OCI-LY7 (cell line): ENCODE data around the gene TJP2. TPM values are rescaled to one million over a fixed set of nuclear protein-coding genes. Genes with fewer than 3 reads are reported as not detected.

ENCODE experiments used
- BruUV-seq: library from RNA; stranded (reverse); fragments of 400-500 nt; replicated peaks from 2 replicates; lab custom pipeline; 2021; lab: Mats Ljungman, UMichigan
- CTCF ChIA-PET: fragments of 300-600 bp; sonication (Branson Sonifier 250); formaldehyde crosslinking; loops from one replicate; lab custom pipeline; 2022; ENCODE audit warnings: antibody characterized with exemption; ENCODE audit not compliant: unreplicated experiment; lab: Charles Lee
- POLR2A ChIA-PET: fragments of 300-600 bp; sonication (Branson Sonifier 250); formaldehyde crosslinking; loops from one replicate; lab custom pipeline; 2022; ENCODE audit warnings: antibody characterized with exemption; lab: Charles Lee
- DNase-seq: peaks from one replicate; pipeline ENCODE4 v3.0.0-alpha.2; 2015; ENCODE audit warnings: low spot score
- H2AFZ ChIP-seq: fragments of 200-600 bp; sonication (generic), shearing (Covaris generic); 2 replicates; pipeline ENCODE4 v1.6.1; 2014; ENCODE audit warnings: mild to moderate bottlenecking, antibody characterized with exemption, low read length, moderate library complexity
- H3K27ac ChIP-seq: fragments of 200-600 bp; sonication (generic); 2 replicates; pipeline ENCODE4 v1.5.1; 2014; ENCODE audit warnings: mixed run types, low read depth, mild to moderate bottlenecking, moderate library complexity, low read length, inconsistent platforms; ENCODE audit not compliant: poor library complexity, severe bottlenecking
- H3K36me3 ChIP-seq: fragments of 200-600 bp; sonication (generic); 2 replicates; pipeline ENCODE4 v1.6.1; 2014; ENCODE audit warnings: mild to moderate bottlenecking, antibody characterized with exemption, low read length, moderate library complexity, mixed read lengths; ENCODE audit not compliant: insufficient read depth
- H3K4me1 ChIP-seq: fragments of 200-600 bp; sonication (generic); 2 replicates; pipeline ENCODE4 v1.5.1; 2014; ENCODE audit warnings: mild to moderate bottlenecking, low read length; ENCODE audit not compliant: insufficient read depth, poor library complexity, severe bottlenecking
- H3K4me2 ChIP-seq: fragments of 200-600 bp; sonication (generic); 2 replicates; pipeline ENCODE4 v1.6.1; 2014; ENCODE audit warnings: mild to moderate bottlenecking, low read length
- H3K4me3 ChIP-seq: fragments of 200-600 bp; sonication (generic); 2 replicates; pipeline ENCODE4 v1.5.1; 2014; ENCODE audit warnings: mild to moderate bottlenecking, low read depth, low read length; ENCODE audit not compliant: poor library complexity, severe bottlenecking
- H3K79me2 ChIP-seq: fragments of 200-600 bp; sonication (generic); 2 replicates; pipeline ENCODE4 v1.6.1; 2016; ENCODE audit warnings: low read depth, mild to moderate bottlenecking, low read length, moderate library complexity, mixed read lengths; ENCODE audit not compliant: insufficient read depth
- H3K9me2 ChIP-seq: fragments of 200-600 bp; sonication (generic); 2 replicates; pipeline ENCODE4 v1.6.1; 2016; ENCODE audit warnings: mild to moderate bottlenecking, low read length, mixed read lengths; ENCODE audit not compliant: insufficient read depth
- H3K9me3 ChIP-seq: fragments of 200-600 bp; sonication (generic); 2 replicates; pipeline ENCODE4 v1.6.1; 2014; ENCODE audit warnings: mild to moderate bottlenecking, mixed run types, low read length, mixed read lengths
- H4K20me1 ChIP-seq: fragments of 200-600 bp; sonication (generic); 2 replicates; pipeline ENCODE4 v1.6.1; 2014; ENCODE audit warnings: mild to moderate bottlenecking, antibody characterized with exemption, low read length, moderate library complexity, mixed read lengths; ENCODE audit not compliant: insufficient read depth
- EZH2phosphoT487 ChIP-seq: fragments of 200-600 bp; sonication (generic); IDR thresholded peaks from 2 replicates; pipeline ENCODE4 v1.6.1; 2018; ENCODE audit warnings: low read depth, borderline replicate concordance, mild to moderate bottlenecking, mixed run types, antibody characterized with exemption, low read length, moderate library complexity, mixed read lengths
- intact Hi-C: fragments of 100-400 bp; cut with micrococcal nuclease; formaldehyde crosslinking; loops from one replicate; pipeline ENCODE4 v1.10.0; 2022; ENCODE audit not compliant: unreplicated experiment
- total RNA-seq, 2 experiments: library from RNA; depleted of rRNA in 1 of 2; stranded (reverse); fragments of >200 nt in 1 of 2; shearing (Covaris generic) in 1 of 2; gene quantifications; 2 replicates each; pipeline ENCODE4 v1.2.3, GENCODE V29; 2014 to 2022
- TF ChIP-seq, protein P1 (sequence below): fragments of 200-600 bp; sonication (generic); conservative IDR thresholded peaks from 2 replicates; pipeline ENCODE4 v1.5.1; 2014; ENCODE audit warnings: mild to moderate bottlenecking, antibody characterized with exemption, low read length, moderate library complexity, mixed read lengths

The TJP2 gene
- total RNA-seq, 2 experiments from 2014 or later, result 15.1 to 18.0 TPM

DNA sequence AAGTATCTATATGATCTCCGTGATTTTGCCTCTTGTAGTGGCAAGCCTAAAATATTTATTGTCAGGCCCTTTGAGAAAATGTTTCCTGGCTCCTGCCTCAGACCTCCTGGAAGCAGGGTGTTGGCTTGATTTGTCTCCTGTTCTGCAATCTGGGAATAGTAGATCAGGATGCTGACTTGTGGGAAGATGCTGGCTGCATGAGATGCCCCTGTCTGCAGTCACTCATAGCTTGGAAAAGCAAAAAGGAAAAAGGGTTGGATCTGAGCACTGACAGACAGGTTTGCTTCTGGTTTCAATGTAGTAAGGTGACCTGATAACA is 16.7 kb downstream of the TJP2 start:
- no TSS peak for BruUV-seq
- Histone ChIP-seq H3K4me3 (peak overlapping the region; percentile 56), H3K79me2 (no peaks in the 10 kb centered on the region), H4K20me1 (no peaks in the 10 kb centered on the region), H3K4me2 (peak overlapping the region; percentile 81), H3K9me3 (no peaks in the 10 kb centered on the region), H3K36me3 (no peaks in the 10 kb centered on the region), H3K27ac (peak overlapping the region; percentile 66), H3K4me1 (peaks cover 56% of the 10 kb centered on the region), H2AFZ (peak overlapping the region; percentile 75), H3K9me2 (no peaks in the 10 kb centered on the region)
- TF ChIP-seq, protein P1, sequence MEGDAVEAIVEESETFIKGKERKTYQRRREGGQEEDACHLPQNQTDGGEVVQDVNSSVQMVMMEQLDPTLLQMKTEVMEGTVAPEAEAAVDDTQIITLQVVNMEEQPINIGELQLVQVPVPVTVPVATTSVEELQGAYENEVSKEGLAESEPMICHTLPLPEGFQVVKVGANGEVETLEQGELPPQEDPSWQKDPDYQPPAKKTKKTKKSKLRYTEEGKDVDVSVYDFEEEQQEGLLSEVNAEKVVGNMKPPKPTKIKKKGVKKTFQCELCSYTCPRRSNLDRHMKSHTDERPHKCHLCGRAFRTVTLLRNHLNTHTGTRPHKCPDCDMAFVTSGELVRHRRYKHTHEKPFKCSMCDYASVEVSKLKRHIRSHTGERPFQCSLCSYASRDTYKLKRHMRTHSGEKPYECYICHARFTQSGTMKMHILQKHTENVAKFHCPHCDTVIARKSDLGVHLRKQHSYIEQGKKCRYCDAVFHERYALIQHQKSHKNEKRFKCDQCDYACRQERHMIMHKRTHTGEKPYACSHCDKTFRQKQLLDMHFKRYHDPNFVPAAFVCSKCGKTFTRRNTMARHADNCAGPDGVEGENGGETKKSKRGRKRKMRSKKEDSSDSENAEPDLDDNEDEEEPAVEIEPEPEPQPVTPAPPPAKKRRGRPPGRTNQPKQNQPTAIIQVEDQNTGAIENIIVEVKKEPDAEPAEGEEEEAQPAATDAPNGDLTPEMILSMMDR, result no peak
- TF ChIP-seq EZH2phosphoT487, result no peak
- ChIA-PET CTCF (interaction anchor here (1.0 kb wide), 1 partner anchor 16 kb away, joined by 3 read pairs; no protein-coding TSS in a partner anchor), POLR2A (interaction anchor here (1.0 to 2.2 kb wide), 6 partner anchors 11 to 155 kb away, joined by 3 to 6 read pairs (median 4); partner anchors contain the start of gene FXN)
- intact Hi-C loops, result loop anchor here (5.0 kb wide), 2 partner anchors 69 to 154 kb away; partner anchors contain the start of gene FXN
- no peak for DNase-seq

DNA sequence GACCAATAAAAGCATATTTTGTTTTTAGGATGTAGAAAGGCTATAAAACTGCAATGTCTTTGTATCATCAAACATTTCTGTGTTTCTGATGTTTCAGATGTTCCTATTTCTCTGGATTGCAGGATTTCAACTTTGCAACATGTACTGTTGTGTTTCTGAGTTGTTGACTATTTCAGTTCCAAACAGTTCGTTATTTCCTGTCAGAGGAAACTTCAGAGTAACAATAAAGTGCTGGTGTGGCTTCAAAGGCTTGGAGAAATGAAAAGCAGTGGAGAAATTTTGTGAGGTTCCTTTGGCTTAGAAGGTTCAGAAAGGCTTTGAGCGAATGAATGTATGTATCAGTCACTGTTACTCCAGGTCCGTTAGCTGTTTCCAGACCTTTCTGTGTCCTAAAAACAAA is 17.2 kb downstream of the TJP2 start:
- TSS peak; percentile 56 for BruUV-seq
- Histone ChIP-seq H3K9me3 (no peaks in the 10 kb centered on the region), H3K4me2 (peak overlapping the region; percentile 81), H3K9me2 (no peaks in the 10 kb centered on the region), H2AFZ (peak overlapping the region; percentile 75), H3K27ac (peak overlapping the region; percentile 66), H3K4me3 (peak overlapping the region; percentile 56), H3K4me1 (peaks cover 56% of the 10 kb centered on the region), H3K36me3 (no peaks in the 10 kb centered on the region), H4K20me1 (no peaks in the 10 kb centered on the region), H3K79me2 (no peaks in the 10 kb centered on the region)
- ChIA-PET POLR2A (interaction anchor here (0.6 to 2.2 kb wide), 8 partner anchors 9 to 155 kb away, joined by 3 to 6 read pairs (median 4); partner anchors contain the start of gene FXN), CTCF (no interaction called here)
- TF ChIP-seq, protein P1, result no peak
- no peak for TF ChIP-seq EZH2phosphoT487
- peak; percentile 39 for DNase-seq
- intact Hi-C loops, result loop anchor here (5.0 kb wide), 2 partner anchors 69 to 154 kb away; partner anchors contain the start of gene FXN

DNA sequence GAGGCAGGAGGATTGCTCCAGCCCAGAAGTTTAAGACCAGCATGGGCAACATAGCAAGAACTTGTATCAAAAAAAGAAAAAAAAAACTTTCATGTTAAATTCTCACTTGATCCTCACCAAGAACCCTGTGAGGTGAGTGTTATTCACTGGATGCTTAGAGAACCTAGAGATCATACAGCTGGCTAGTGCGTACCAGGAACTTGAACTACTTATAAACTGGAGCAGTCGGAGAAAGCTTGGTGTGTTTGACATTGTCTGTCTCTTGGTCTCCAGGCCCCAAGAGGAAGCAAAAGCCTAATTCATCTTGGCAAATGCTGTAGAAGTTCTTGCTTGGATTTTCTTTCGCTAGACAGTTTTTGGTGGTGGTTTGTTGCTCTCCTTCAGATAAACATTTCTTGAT is 18.1 kb downstream of the TJP2 start:
- no peaks in the 10 kb centered on the region for H3K36me3 ChIP-seq
- POLR2A ChIA-PET, result interaction anchor here (0.7 to 2.2 kb wide), 4 partner anchors 10 to 136 kb away, joined by 3 to 6 read pairs (median 4); no protein-coding TSS in a partner anchor
- peaks cover 56% of the 10 kb centered on the region for H3K4me1 ChIP-seq

More for the DNA sequence above, 18.1 kb downstream of the TJP2 start:
- H3K79me2 ChIP-seq, result no peaks in the 10 kb centered on the region
- H3K9me3 ChIP-seq, result no peaks in the 10 kb centered on the region
- peak overlapping the region; percentile 66 for H3K27ac ChIP-seq
- H4K20me1 ChIP-seq, result no peaks in the 10 kb centered on the region
- no TSS peak for BruUV-seq
- TF ChIP-seq EZH2phosphoT487, result no peak
- TF ChIP-seq, protein P1, result no peak
- H2AFZ ChIP-seq, result no peak overlapping the region; the same call in 1 of the 2 replicates
- intact Hi-C loops, result loop anchor here (5.0 kb wide), 2 partner anchors 70 to 155 kb away; partner anchors contain the start of gene FXN
- no peak overlapping the region for H3K4me3 ChIP-seq
- H3K9me2 ChIP-seq, result no peaks in the 10 kb centered on the region
- DNase-seq, result no peak
- CTCF ChIA-PET, result interaction anchor here (0.8 kb wide), 1 partner anchor 138 kb away, joined by 3 read pairs; no protein-coding TSS in a partner anchor
- peak overlapping the region; percentile 81 for H3K4me2 ChIP-seq
